ENCODE results near the gene NISCH.

Gene NISCH

GRCh38 chr3:52440671-52441070, 14.7 kb upstream of the NISCH start:
- Histone ChIP-seq H3K9ac (no peak overlapping the region), H3K36me3 (no peaks in the 10 kb centered on the region), H4K20me1 (peaks cover 77% of the 10 kb centered on the region), H3K4me3 (no peak overlapping the region), H3K27ac (no peak overlapping the region), H3K27me3 (peaks cover 52% of the 10 kb centered on the region), H3K9me3 (no peaks in the 10 kb centered on the region), H3K4me2 (no peak overlapping the region), H3K4me1 (peaks cover 60% of the 10 kb centered on the region)
- TF ChIP-seq Cebpa-rat (IDR thresholded peaks at IDR 0.05), result no peak

GRCh38 chr3:52441091-52441771, 14.2 kb upstream of the NISCH start:
- H4K20me1 ChIP-seq, result peaks cover 77% of the 10 kb centered on the region
- no peak for TF ChIP-seq Cebpa-rat (IDR thresholded peaks at IDR 0.05)
- peaks cover 54% of the 10 kb centered on the region for H3K4me1 ChIP-seq
- H3K36me3 ChIP-seq, result no peaks in the 10 kb centered on the region
- H3K27me3 ChIP-seq, result peaks cover 57% of the 10 kb centered on the region
- H3K9ac ChIP-seq, result no peak overlapping the region
- H3K27ac ChIP-seq, result no peak overlapping the region
- no peaks in the 10 kb centered on the region for H3K9me3 ChIP-seq
- no peak overlapping the region for H3K4me3 ChIP-seq
- no peak overlapping the region for H3K4me2 ChIP-seq

- Histone ChIP-seq H4K20me1 (peaks cover 83% of the 10 kb centered on the region), H3K27ac (no peak overlapping the region), H3K9me3 (no peaks in the 10 kb centered on the region), H3K36me3 (no peaks in the 10 kb centered on the region), H3K4me3 (no peak overlapping the region), H3K4me2 (peak overlapping the region; percentile 88; the same call in 1 of the 2 replicates), H3K4me1 (peaks cover 48% of the 10 kb centered on the region), H3K27me3 (peaks cover 63% of the 10 kb centered on the region), H3K9ac (no peak overlapping the region)
- TF ChIP-seq Cebpa-rat (IDR thresholded peaks at IDR 0.05), result no peak
Observed at GRCh38 chr3:52441772-52442332, 13.6 kb upstream of the NISCH start.

GRCh38 chr3:52442409-52443267, 12.8 kb upstream of the NISCH start:
- peaks cover 63% of the 10 kb centered on the region for H3K27me3 ChIP-seq
- peaks cover 84% of the 10 kb centered on the region for H4K20me1 ChIP-seq
- peak overlapping the region; percentile 88 for H3K4me2 ChIP-seq
- H3K9ac ChIP-seq, result no peak overlapping the region
- TF ChIP-seq Cebpa-rat (IDR thresholded peaks at IDR 0.05), result no peak
- H3K4me1 ChIP-seq, result peaks cover 40% of the 10 kb centered on the region
- H3K27ac ChIP-seq, result no peak overlapping the region
- H3K4me3 ChIP-seq, result no peak overlapping the region
- H3K36me3 ChIP-seq, result no peaks in the 10 kb centered on the region
- no peaks in the 10 kb centered on the region for H3K9me3 ChIP-seq

- Histone ChIP-seq H3K27ac (no peak overlapping the region), H3K9me3 (no peaks in the 10 kb centered on the region), H3K36me3 (no peaks in the 10 kb centered on the region), H4K20me1 (peaks cover 79% of the 10 kb centered on the region), H3K4me1 (peaks cover 36% of the 10 kb centered on the region), H3K9ac (no peak overlapping the region), H3K4me3 (no peak overlapping the region), H3K27me3 (peaks cover 59% of the 10 kb centered on the region), H3K4me2 (peak overlapping the region; percentile 88)
- no peak for TF ChIP-seq Cebpa-rat (IDR thresholded peaks at IDR 0.05)
Observed at GRCh38 chr3:52443268-52443610, 12.2 kb upstream of the NISCH start.

GRCh38 chr3:52443791-52444687, 11.4 kb upstream of the NISCH start:
- Histone ChIP-seq H3K27ac (no peak overlapping the region), H3K9ac (no peak overlapping the region), H3K4me2 (peak overlapping the region; percentile 88), H3K4me1 (peaks cover 36% of the 10 kb centered on the region), H4K20me1 (peaks cover 71% of the 10 kb centered on the region), H3K36me3 (no peaks in the 10 kb centered on the region), H3K4me3 (no peak overlapping the region), H3K9me3 (no peaks in the 10 kb centered on the region), H3K27me3 (peaks cover 54% of the 10 kb centered on the region)
- no peak for TF ChIP-seq Cebpa-rat (IDR thresholded peaks at IDR 0.05)

GRCh38 chr3:52444860-52445793, 10.3 kb upstream of the NISCH start, which contains the start of gene SEMA3G:
TSS of gene SEMA3G (minus strand) at chr3:52445103. CDS start at chr3:52445027, 76 bp downstream.
- no peak within 1 kb of the TSS for H3K4me3 ChIP-seq
- H3K36me3 ChIP-seq, result no peaks in the 10 kb centered on the region
- H3K27ac ChIP-seq, result no peak within 1 kb of the TSS
- no peak within 1 kb of the TSS for H3K9ac ChIP-seq
- H4K20me1 ChIP-seq, result peaks cover 67% of the 10 kb centered on the region
- peak within 1 kb of the TSS; percentile 88 for H3K4me2 ChIP-seq
- H3K27me3 ChIP-seq, result peaks cover 45% of the 10 kb centered on the region
- H3K9me3 ChIP-seq, result no peaks in the 10 kb centered on the region
- peaks cover 36% of the 10 kb centered on the region for H3K4me1 ChIP-seq
- no peak for TF ChIP-seq Cebpa-rat (IDR thresholded peaks at IDR 0.05)

- Histone ChIP-seq H3K4me1 (peaks cover 36% of the 10 kb centered on the region), H3K4me2 (no peak overlapping the region), H4K20me1 (peaks cover 59% of the 10 kb centered on the region), H3K36me3 (no peaks in the 10 kb centered on the region), H3K4me3 (no peak overlapping the region), H3K27me3 (peaks cover 45% of the 10 kb centered on the region), H3K9ac (no peak overlapping the region), H3K9me3 (no peaks in the 10 kb centered on the region), H3K27ac (no peak overlapping the region)
- no peak for TF ChIP-seq Cebpa-rat (IDR thresholded peaks at IDR 0.05)
Observed at GRCh38 chr3:52446042-52446441, 9.4 kb upstream of the NISCH start.

Measured in BLaER1 (cell line).